Measurements from ENCODE around the gene ZNG1A.
"Not testable (repeated sequence)": the region's sequence is repeated elsewhere in the genome, so short reads cannot be mapped to it uniquely, and the experiment has no call there.

Gene ZNG1A

GRCh38 chr9:87860-88259, 91.0 kb downstream of the ZNG1A start:
- not testable (repeated sequence) for H3K4me3 ChIP-seq (replicated peaks; ENCODE audit: low read depth, low read length)

GRCh38 chr9:87105-87504, 91.8 kb downstream of the ZNG1A start:
- H3K4me3 ChIP-seq (replicated peaks; ENCODE audit: low read depth, low read length); DNase-seq (ENCODE audit: low read depth): not testable (repeated sequence)

More at GRCh38 chr9:87860-88259, 91.0 kb downstream of the ZNG1A start:
- not testable (repeated sequence) for DNase-seq (ENCODE audit: low read depth)

DNA sequence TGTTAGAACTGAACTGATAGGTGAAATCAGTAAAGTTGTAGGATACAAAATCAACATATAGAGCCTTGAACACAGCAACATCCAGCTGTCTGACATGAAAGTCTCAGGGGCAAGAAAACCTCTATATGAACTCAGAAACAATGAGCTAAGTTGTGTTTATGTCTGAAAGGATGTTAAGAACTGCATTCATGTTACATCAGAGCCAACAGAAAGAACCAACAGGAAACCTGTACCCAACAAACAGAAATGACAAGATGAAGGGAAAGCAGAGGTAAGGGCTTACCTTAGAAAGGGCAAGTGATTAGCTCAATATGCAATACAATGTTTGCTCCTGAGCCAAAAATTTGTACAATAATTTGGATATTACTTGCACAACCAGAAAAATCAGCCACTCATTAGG, 92.2 kb downstream of the ZNG1A start:
- not testable (repeated sequence) for DNase-seq (ENCODE audit: low read depth); H3K4me3 ChIP-seq (replicated peaks; ENCODE audit: low read depth, low read length)

GRCh38 chr9:82932-83689, 95.7 kb downstream of the ZNG1A start:
- H3K4me3 ChIP-seq (replicated peaks; ENCODE audit: low read depth, low read length); DNase-seq (ENCODE audit: low read depth): not testable (repeated sequence)

GRCh38 chr9:78333-78732, 100.5 kb downstream of the ZNG1A start:
- DNase-seq (ENCODE audit: low read depth); H3K4me3 ChIP-seq (replicated peaks; ENCODE audit: low read depth, low read length): not testable (repeated sequence)

DNA sequence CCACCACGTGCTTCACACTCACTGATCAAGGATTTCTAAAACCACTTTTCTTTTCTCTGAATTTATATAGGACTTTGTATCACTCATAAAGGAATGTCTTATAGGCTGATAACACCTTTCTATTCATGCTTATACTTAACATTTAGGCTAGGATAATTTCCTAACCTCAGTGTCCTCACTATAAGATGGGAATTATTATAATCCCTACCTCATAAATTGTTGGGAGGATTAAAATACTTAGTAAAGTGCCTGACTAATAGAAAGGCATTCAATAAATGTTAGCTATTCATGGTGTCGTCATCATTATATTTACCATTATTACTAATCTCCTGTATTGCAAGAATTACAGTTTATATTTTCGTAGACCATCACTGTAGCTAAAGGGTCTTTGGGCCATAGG, 102.5 kb downstream of the ZNG1A start:
- not testable (repeated sequence) for DNase-seq (ENCODE audit: low read depth); H3K4me3 ChIP-seq (replicated peaks; ENCODE audit: low read depth, low read length)

DNA sequence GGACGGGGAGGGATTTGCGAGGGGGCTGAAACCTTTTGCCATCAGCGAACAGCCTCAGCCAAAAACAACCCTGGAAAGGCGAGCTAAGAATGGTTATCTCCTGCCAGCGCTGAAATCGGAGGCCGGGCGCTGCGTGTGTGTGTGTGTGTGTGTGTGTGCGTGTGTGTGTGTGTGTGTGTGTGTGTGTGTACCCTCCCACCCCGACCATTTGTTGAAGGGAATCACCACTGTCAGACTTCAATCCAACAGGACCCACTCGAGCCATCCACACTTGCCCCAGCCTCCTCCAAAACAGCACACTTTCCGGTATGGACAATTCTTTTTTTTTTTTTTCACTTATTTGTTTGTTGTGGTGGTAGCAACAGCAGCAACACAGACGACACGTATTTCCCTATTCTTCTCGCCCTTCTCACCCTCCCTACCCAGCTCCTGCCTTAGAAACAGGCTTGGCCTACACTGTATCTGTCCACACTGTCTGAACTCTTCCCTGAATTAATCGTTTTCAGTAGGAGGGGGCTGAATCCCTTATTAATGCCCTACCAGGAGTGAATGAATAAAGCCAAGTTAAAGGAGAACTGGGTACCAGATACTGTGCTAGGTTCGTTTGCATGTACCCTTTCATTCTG, 104.8 kb downstream of the ZNG1A start:
- DNase-seq (ENCODE audit: low read depth); H3K4me3 ChIP-seq (replicated peaks; ENCODE audit: low read depth, low read length): not testable (repeated sequence)

DNA sequence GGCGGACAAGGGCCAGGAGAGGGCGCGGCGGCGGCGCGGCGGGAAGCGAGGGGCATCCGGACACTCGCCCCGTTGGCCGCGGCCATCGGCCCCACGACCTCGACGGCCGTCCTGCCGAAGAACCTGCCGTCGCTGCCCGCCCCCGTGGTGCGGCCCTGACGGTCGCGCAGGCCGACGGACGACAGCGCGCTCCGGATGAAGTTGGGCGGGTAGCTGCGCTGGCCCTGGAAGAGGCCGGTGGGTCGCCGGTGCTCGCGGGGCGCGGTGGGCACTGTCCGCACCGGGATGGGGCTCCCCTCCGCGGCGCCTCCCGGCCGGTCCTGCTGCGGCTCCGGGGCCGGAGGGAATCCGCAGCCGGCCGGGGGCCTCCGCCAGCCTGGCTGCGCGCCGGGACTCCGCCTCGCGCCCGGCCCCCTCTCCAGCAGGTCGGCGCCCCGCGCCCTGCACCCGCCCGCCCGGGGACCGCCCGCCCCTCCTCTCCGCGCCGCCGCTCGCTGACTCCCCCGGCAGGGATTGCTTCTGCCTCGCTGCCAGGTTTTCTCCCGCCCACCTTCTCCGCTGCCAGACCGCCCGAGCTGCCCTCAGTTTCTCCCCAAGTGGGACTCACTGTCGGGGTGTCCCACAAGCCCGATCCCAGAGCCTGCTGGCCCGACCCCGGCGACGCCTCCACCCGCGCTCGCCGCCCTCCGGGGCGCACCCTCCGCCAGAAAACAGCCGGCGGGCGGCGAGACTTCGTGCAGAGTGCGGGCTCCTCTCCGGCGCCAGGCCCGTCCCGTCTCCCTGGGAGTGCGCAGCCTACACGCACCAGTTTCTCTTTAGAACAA, 105.6 kb downstream of the ZNG1A start:
- peak overlapping the region; percentile 14 for H3K4me3 ChIP-seq (replicated peaks; ENCODE audit: low read depth, low read length)
- DNase-seq (ENCODE audit: low read depth), result peak; percentile 9

All from fibroblast of pulmonary artery (primary cell).